HG03045 (cell line): Measurements from ENCODE around the gene COL24A1.
A peak's percentile ranks its signal among the peaks of the same experiment; 100 is the strongest.
"Not testable (repeated sequence)": the region's sequence is repeated elsewhere in the genome, so short reads cannot be mapped to it uniquely, and the experiment has no call there.

Source experiments
- ATAC-seq: cut with Tn5 transposase; IDR thresholded peaks from one replicate; pipeline ENCODE4 v1.9.1; 2021; ENCODE audit warnings: mild to moderate bottlenecking, moderate library complexity; ENCODE audit not compliant: unreplicated experiment

Gene COL24A1

GRCh38 chr1:85911742-85912141 is 244.8 kb downstream of the COL24A1 start:
- no peak for ATAC-seq

DNA sequence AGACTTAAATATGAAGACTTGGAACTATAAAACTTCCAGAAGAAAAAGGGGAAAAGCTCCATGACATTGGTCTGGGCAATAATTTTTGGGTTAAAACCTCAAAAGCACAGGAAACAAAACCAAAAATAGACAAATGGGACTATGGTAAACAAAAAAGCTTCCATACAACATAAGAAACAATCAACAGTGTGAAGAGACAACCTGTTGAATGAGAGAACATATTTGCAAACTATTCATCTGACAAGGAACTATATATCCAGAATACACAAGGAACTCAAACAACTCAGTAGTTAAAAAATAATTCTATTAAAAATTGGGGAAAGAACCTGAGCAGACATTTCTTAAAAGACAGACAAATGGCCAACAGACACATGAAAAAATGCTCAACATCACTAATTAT is 255.7 kb downstream of the COL24A1 start:
- ATAC-seq = no peak

DNA sequence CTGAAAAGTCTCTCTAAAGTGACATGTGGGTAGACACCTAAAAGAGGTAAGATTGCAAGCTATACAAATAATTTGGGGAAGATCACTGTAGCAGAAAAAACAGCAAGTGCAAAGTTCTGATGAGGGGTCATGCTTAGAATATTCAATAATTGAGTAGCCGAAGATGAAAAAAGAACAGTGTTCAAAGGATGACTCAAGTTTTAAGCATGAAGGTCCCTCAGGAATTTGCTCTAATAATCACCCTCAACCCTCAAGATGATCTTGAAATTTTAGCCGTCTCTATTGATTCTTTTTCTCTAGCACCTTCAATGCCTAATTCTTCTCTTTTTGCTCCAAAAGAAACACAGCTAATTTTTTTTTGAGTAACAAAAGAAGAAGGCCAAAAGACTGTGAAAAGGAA is 257.7 kb downstream of the COL24A1 start:
- no peak for ATAC-seq

GRCh38 chr1:85894651-85895050 is 261.9 kb downstream of the COL24A1 start:
- ATAC-seq = no peak

GRCh38 chr1:85892366-85892765 is 264.2 kb downstream of the COL24A1 start:
- no peak for ATAC-seq

DNA sequence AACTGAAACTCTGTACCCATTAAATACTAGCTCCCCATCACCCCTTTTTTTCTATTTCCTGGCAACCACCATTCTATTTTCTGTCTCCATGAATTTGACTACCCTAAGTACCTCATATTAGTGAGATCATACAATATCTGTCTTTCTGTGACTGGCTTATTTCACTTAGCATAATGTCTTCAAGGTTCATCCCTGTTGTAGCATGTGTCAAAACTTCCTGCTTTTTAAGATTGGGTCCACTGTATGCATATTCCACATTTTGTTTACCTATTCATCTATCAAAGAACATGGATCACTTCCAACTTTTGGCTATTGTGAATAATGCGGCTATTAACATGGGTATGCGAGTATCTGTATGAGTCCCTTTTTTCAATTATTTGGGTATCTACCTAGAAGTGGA is 266.7 kb downstream of the COL24A1 start:
- ATAC-seq = no peak

DNA sequence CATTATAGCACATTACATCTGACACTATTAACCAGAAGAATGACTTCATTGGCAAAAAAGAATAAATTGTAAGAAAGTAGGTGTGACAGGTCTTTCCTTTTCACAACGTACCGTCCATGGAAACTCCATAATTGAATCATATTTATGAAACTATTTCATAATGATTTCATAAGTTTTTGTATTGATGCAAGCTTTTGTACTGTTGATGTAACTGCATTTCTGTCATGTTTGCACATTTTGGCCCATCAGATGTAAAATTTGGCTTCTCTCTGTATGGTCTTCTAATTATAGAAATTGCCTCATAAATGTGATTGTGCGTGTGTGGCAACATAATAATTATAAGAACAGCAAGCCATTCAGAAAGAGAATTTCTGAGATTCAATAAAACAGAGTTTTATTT is 267.7 kb downstream of the COL24A1 start:
- ATAC-seq = no peak

DNA sequence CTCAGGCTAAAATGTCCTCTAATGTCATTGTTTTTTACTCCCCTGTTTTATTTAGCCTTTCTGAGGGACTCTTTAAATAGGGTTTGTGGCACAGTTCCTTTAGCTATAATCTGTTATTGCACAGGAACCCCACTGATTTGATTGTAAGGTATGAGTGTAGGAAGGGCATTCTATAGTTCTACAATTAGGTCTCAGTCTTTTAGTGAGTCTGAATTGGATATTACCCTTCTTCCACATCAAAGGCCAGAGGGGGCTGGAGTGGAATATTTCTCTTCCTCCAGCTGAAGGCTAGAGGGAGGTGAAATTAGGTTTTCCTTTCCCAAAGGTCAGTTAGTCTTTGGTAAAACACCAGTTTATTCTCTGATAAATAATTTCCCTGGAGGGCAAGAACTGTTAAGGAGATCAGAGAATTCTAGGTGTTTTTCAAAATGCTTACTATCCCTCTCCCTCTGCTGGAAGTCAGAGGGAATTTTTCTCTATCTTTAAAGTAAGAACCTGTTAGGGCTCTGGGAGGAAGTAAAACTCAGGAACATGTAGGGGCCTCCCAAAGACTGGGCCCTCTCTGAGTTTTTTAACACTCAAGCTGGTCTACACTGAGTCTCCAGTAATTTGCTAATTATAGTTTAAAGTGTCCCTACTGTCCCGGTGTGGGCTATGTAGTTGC is 272.1 kb downstream of the COL24A1 start:
- no peak for ATAC-seq

GRCh38 chr1:85867189-85867588 is 289.4 kb downstream of the COL24A1 start:
- ATAC-seq = no peak

- ATAC-seq = no peak
These were observed 291.4 kb downstream of the COL24A1 start for GRCh38 chr1:85865213-85865612.

- ATAC-seq = no peak
These were observed 291.8 kb downstream of the COL24A1 start for GRCh38 chr1:85864727-85865126.

DNA sequence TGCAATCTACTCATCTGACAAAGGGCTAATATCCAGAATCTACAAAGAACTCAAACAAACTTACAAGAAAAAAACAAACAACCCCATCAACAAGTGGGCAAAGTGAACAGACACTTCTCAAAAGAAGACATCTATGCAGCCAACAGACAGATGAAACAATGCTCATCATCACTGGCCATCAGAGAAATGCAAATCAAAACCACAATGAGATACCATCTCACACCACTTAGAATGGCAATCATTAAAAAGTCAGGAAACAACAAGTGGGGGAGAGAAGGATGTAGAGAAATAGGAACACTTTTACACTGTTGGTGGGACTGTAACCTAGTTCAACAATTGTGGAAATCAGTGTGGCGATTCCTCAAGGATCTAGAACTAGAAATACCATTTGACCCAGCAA is 292.9 kb downstream of the COL24A1 start:
- ATAC-seq = not testable (repeated sequence)

DNA sequence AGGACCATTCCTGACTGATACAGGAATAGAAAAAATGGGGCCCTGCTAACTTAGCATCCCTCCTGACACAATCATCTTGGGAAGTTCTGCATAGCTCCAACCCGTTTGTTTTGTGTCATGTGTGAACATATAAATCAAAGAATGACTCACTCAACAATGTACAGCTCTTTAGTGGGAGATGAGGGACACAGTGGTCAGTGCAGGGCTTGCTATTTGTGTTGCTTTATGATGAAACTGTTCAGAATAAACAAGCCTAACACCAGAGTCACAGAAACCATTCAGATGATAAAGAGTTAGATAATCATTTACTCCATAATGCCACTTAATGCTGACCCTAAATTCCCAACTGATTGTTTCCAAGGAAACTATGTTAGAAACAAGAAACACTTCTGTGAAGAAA is 294.1 kb downstream of the COL24A1 start:
- no peak for ATAC-seq

DNA sequence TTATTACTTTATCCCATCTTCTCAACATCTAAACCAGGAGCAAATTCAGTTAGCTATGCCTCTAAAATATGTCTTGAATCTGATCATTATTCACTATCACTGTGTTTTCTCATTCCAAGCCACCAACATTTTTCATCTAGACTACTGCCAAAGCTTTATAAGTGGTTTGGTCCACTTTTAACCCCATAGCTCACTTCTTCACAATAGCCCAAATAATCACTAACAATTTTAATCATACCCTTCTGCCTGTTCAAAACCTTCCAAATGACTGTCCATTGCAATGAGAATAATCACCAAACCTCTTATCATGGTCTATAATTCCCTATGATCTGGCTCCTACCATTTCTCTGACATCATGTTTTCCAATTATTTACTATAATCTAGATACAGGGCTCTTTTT is 298.6 kb downstream of the COL24A1 start:
- no peak for ATAC-seq

- ATAC-seq = no peak
These were observed 306.3 kb downstream of the COL24A1 start for GRCh38 chr1:85850238-85850637.

GRCh38 chr1:85849660-85850059 is 306.9 kb downstream of the COL24A1 start:
- no peak for ATAC-seq

- no peak for ATAC-seq
These were observed 309.2 kb downstream of the COL24A1 start for GRCh38 chr1:85847356-85847755.

GRCh38 chr1:85846706-85847105 is 309.9 kb downstream of the COL24A1 start:
- no peak for ATAC-seq

DNA sequence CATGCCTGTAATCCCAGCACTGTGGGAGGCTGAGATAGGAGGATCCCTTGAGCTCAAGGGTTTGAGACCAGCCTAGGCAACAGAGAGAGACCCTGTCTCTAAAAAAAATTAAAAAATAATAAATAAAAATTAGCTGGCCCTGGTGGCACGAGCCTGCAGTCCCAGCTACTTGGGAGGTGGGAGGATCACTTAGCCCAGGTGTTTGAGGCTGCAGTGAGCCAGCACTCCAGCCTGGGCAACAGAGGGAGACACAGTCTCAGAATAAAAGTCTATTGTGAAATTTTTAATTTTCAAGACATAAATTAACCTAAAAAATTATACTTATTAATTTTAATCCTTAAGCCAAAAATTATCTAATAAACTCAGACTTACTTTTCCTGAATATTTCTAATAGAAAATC is 317.1 kb downstream of the COL24A1 start:
- no peak for ATAC-seq

DNA sequence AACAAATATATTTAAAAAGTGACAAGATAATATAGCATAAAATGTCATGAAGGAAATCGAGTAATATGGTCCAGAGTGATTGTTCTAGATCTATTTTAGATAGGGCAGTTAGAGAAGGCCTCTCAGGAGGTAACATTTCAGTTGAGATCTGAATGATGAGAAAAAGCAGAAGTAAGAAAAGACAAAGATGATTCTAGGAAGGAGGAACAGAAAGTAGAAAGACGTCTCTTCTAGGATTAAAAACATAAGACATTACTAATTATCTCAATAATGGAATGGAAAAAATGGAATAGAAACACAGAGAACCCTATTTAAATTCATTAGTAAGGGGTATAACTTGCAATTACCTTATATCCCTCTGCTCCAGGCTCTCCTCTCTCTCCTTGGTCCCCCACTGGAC is 318.3 kb downstream of the COL24A1 start:
- peak; percentile 74 for ATAC-seq

DNA sequence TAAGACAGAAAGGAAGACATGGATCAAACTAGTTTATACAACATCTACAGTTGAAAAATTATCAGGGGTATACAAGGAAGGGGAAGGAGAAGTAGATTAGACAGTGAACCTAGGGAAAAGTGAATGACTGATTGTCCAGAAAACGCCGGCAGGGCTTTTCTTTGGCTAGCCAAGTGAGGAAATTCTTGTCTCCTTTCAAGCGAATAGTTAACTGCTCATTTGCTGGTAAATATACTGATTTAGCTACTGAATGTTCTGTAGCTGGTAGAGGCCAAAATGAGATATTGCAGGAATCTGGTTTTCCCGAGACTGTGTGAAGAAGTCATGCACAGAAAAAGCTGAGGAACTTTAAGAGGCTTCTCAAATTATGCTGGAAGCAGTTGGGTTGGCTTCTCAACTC is 319.8 kb downstream of the COL24A1 start:
- ATAC-seq = no peak

GRCh38 chr1:85833165-85833564 is 323.4 kb downstream of the COL24A1 start:
- ATAC-seq = not testable (repeated sequence)

GRCh38 chr1:85830837-85831236 is 325.7 kb downstream of the COL24A1 start:
- ATAC-seq = no peak
